HG03439 (cell line): ENCODE data around the gene PRR11.
"Not testable (repeated sequence)": the region's sequence is repeated elsewhere in the genome, so short reads cannot be mapped to it uniquely, and the experiment has no call there.

Source experiments
- ATAC-seq: cut with Tn5 transposase; IDR thresholded peaks from one replicate; pipeline ENCODE4 v1.9.1; 2021; ENCODE audit warnings: mild to moderate bottlenecking, moderate library complexity; ENCODE audit not compliant: unreplicated experiment

Gene PRR11

GRCh38 chr17:59155439-59156177 lies at the start of gene PRR11:
Gene PRR11 (plus strand): TSS chr17:59155746. CDS start chr17:59169753, 14,007 bp downstream.
- peak; percentile 93 for ATAC-seq

GRCh38 chr17:59105852-59106462 lies 49.6 kb upstream of the PRR11 start:
- peak; percentile 26 for ATAC-seq

- ATAC-seq, result peak; percentile 95
These were observed 48.9 kb upstream of the PRR11 start, which contains the start of gene TRIM37 for GRCh38 chr17:59106463-59107305. Gene TRIM37 (minus strand): TSS chr17:59106880. CDS start chr17:59106461, 419 bp downstream.

DNA sequence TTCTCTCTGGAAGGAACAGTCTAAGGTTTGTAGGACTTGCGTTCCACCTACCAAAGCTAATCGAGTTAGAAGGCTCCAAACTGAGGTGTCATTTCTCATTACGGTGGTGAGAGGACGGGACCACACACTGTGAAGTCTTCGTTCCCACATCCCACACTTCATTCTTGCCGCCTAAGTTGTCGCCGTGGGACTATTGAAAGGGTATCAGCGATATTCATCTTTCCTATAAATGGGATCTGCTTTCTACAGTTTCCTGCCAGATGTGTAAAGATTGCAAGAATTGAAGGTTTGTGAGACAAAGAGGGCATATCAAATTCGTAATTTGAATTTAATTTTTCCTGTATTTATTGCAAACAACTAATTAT lies 48.3 kb upstream of the PRR11 start:
- ATAC-seq, result no peak

- no peak for ATAC-seq
These were observed 47.0 kb upstream of the PRR11 start for GRCh38 chr17:59108400-59109102.

GRCh38 chr17:59110973-59111372 lies 44.6 kb upstream of the PRR11 start:
- no peak for ATAC-seq

DNA sequence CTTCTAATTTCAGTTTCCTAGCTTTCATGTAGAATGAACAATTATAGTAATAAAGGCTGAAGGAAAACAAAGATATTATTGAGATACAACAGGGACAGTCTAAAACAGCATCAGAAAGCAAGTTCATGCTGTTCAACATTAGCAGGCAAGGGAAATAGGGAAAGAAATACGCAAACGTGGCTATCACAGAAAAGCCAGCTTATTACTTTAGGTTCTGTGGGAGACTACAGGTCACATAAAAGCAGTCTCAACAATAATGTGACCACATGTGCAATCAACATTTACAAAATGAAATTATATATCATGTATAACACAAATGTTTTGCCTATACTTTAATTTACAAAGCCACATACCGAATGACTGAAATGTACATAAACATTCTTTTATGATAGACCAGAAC lies 44.0 kb upstream of the PRR11 start:
- no peak for ATAC-seq

- ATAC-seq, result no peak
These were observed 40.1 kb upstream of the PRR11 start for GRCh38 chr17:59115474-59115873.

GRCh38 chr17:59121901-59122480 lies 33.6 kb upstream of the PRR11 start:
- ATAC-seq, result no peak

DNA sequence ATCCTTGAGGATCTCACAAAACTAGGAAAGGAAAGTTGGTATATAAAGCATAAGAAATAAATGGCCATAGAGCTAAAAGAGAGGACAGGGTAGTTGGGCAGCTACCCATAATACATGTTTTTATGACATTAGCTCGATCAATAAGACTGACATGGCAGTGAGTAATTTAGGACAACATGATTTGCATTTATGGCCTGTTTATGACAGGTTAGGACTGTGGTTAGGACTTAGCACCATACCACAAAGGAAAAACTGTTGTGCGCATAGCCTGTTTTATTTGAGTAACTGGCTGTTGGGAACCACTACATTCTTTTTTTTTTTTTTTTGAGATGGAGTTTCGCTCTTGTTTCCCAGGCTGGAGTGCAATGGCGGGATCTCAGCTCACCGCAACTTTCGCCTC lies 30.9 kb upstream of the PRR11 start:
- ATAC-seq, result peak; percentile 52

DNA sequence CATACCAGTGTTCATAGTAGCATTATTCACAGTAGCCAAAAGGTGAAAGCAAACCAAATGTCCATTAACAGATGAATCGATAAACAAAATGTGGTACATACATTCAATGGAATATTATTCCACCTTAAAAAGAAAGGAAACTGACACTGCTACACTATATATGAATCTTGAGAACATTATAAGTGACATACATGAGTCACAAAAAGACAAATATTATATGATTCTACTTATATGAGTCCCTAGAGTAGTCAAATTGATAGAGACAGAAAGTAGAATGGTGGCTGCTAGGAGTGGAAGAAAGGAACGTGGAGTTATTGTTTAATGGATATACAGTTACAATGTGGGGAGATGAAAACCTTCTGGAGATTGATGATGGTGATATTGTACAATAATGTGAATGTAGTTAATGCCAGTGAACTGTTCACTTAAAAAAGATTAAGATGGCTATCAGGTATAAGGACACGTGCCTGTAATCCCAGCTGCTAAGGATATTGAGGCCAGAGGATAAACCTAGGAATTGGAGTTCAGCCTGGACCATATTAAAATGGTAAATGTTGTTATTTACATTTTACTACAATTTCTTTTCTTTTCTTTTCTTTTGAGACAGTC lies 28.6 kb upstream of the PRR11 start:
- no peak for ATAC-seq

- no peak for ATAC-seq
These were observed 25.7 kb upstream of the PRR11 start for GRCh38 chr17:59129814-59130213.

- no peak for ATAC-seq
These were observed 24.4 kb upstream of the PRR11 start for GRCh38 chr17:59131131-59131530.

- ATAC-seq, result not testable (repeated sequence)
These were observed 17.2 kb upstream of the PRR11 start for GRCh38 chr17:59138339-59138738.

DNA sequence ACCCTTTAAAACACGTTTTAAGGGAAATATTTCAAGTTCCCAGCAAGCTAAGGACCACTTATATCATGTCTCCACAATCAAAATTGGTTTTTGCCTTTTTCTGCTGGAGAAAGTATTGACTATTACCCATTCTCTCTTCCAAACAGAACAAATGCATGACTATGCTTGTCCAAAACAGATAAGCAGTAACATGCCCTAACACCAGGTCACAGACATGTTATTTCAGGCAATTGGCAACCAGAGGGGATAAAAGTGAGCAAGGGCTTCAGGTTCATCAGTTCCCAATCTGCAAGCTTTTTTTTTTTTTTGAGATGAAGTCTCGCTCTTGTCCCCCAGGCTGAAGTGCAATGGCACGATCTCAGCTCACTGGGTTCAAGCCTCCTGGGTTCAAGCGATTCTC lies 15.6 kb upstream of the PRR11 start:
- no peak for ATAC-seq

DNA sequence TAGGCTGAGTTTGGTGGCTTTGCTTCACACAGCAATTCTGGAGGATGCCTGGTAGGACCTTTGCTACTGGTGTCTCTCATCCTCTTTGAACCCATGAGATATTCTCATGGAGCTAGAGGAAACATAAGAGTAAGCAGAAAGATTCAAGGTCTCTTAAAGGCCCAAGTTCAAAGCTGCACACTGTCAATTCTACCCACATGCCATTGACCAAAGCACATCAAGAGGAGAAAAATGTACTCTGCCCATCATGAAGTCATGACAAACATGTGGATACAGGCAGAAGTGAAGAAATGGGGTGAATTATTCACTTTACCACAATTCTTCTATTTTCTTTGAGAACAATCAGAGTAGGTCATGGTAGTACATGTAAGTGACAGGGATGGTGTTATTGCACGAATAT lies 13.7 kb upstream of the PRR11 start:
- ATAC-seq, result no peak

DNA sequence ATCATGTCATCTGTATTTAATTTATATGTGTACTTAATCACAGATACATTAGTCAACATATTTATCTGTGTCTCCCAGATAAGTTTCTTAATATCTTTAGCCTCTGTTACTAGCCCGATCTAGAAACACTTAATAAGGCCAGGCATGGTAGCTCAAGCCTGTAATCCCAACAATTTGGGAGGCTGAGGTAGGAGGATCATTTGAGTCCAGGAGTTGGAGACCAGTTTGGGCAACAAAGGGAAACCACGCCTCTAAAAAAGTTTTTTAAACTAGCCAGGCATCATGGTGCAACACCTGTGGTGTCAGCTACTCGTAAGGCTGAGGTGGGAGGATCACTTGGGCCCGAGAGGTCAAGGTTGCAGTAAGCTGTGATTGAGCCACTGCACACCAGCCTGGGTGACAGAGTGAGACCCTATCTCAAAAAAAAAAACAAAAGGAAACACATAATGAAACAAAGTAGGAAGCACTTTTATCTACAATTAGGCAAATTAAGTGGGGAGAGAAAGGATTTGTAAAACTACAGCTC lies 9.9 kb upstream of the PRR11 start:
- no peak for ATAC-seq

DNA sequence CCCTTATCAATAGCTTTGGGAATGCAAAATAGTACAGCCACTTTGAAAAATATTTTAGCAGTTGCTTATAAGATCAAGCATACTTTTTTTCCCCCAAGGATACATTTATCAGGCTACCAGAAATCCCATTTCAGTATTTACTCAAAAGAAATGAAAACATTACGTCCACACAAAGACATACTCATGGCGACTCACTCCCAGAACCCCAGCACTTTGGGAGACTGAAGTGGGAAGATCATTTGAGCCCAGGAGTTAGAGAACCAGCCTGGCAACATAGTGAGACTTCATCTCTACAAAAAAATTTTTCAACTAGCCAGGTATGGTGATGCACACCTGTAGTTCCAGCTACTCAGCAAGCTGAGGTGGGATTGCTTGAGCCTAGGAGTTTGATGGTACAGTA lies 6.5 kb upstream of the PRR11 start:
- ATAC-seq, result no peak

- no peak for ATAC-seq
These were observed 5.6 kb upstream of the PRR11 start for GRCh38 chr17:59149841-59150511.
